ENCODE measurements around the gene C12orf60. TPM values are rescaled to one million over a fixed set of nuclear protein-coding genes. Genes with fewer than 3 reads are reported as not detected.

Gene C12orf60
- total RNA-seq, 6 experiments from 2014 or later = 0.38 to 0.83 (median 0.64) TPM

- Mint-ChIP-seq H3K4me3 (no peak overlapping the region), H3K9me3 (peaks cover 5% of the 10 kb centered on the region; the same call in 1 of the 2 replicates), H3K36me3 (ENCODE audit: low read depth) (peaks cover 31% of the 10 kb centered on the region), H3K27ac (no peak overlapping the region), H3K27me3 (ENCODE audit: insufficient read depth) (peaks cover 8% of the 10 kb centered on the region), H3K4me1 (ENCODE audit: low read depth) (peaks cover 24% of the 10 kb centered on the region)
- no peak for DNase-seq
- TF ChIP-seq CTCF (IDR thresholded peaks at IDR 0.05) = no peak
These were observed 36.7 kb upstream of the C12orf60 start for GRCh38 chr12:14766649-14767215.

- Mint-ChIP-seq H3K4me3 (peak overlapping the region; percentile 93; the same call in 1 of the 2 replicates), H3K9me3 (peaks cover 5% of the 10 kb centered on the region; the same call in 1 of the 2 replicates), H3K27ac (peak overlapping the region; percentile 33; the same call in 1 of the 2 replicates), H3K36me3 (ENCODE audit: low read depth) (peaks cover 28% of the 10 kb centered on the region), H3K4me1 (ENCODE audit: low read depth) (peaks cover 30% of the 10 kb centered on the region), H3K27me3 (ENCODE audit: insufficient read depth) (peaks cover 8% of the 10 kb centered on the region)
- DNase-seq = no peak
- no peak for TF ChIP-seq CTCF (IDR thresholded peaks at IDR 0.05)
These were observed 35.9 kb upstream of the C12orf60 start for GRCh38 chr12:14767617-14768016.

- Mint-ChIP-seq H3K9me3 (peaks cover 9% of the 10 kb centered on the region), H3K27ac (peak overlapping the region; percentile 95), H3K4me1 (ENCODE audit: low read depth) (peaks cover 30% of the 10 kb centered on the region), H3K4me3 (peak overlapping the region; percentile 93), H3K36me3 (ENCODE audit: low read depth) (peaks cover 30% of the 10 kb centered on the region), H3K27me3 (ENCODE audit: insufficient read depth) (peaks cover 9% of the 10 kb centered on the region)
- no peak for TF ChIP-seq CTCF (IDR thresholded peaks at IDR 0.05)
- DNase-seq = no peak
These were observed 34.6 kb upstream of the C12orf60 start for GRCh38 chr12:14768823-14769405.

GRCh38 chr12:14769466-14769968 is 34.0 kb upstream of the C12orf60 start:
- H3K4me1 Mint-ChIP-seq (ENCODE audit: low read depth) = peaks cover 30% of the 10 kb centered on the region
- H3K36me3 Mint-ChIP-seq (ENCODE audit: low read depth) = peaks cover 36% of the 10 kb centered on the region
- H3K27ac Mint-ChIP-seq = peak overlapping the region; percentile 95
- peak overlapping the region; percentile 93 for H3K4me3 Mint-ChIP-seq
- no peak for TF ChIP-seq CTCF (IDR thresholded peaks at IDR 0.05)
- H3K9me3 Mint-ChIP-seq = peaks cover 12% of the 10 kb centered on the region
- DNase-seq = no peak
- peaks cover 15% of the 10 kb centered on the region for H3K27me3 Mint-ChIP-seq (ENCODE audit: insufficient read depth)

GRCh38 chr12:14769969-14770495 is 33.4 kb upstream of the C12orf60 start:
- H3K4me1 Mint-ChIP-seq (ENCODE audit: low read depth) = peaks cover 30% of the 10 kb centered on the region
- TF ChIP-seq CTCF (IDR thresholded peaks at IDR 0.05) = peak; percentile 85
- peak; percentile 71 for DNase-seq
- peak overlapping the region; percentile 95 for H3K27ac Mint-ChIP-seq
- peak overlapping the region; percentile 93 for H3K4me3 Mint-ChIP-seq
- H3K9me3 Mint-ChIP-seq = peaks cover 12% of the 10 kb centered on the region
- peaks cover 41% of the 10 kb centered on the region for H3K36me3 Mint-ChIP-seq (ENCODE audit: low read depth)
- H3K27me3 Mint-ChIP-seq (ENCODE audit: insufficient read depth) = peaks cover 18% of the 10 kb centered on the region

Data from HFFc6 (cell line).